SJCRH30 (cell line): ENCODE measurements around the gene CCDC74B. TPM values are rescaled to one million over a fixed set of nuclear protein-coding genes. Genes with fewer than 3 reads are reported as not detected.
"Not testable (repeated sequence)": the region's sequence is repeated elsewhere in the genome, so short reads cannot be mapped to it uniquely, and the experiment has no call there.

Experiments
- DNase-seq, 2 experiments: peaks; one replicate each; pipeline ENCODE4 v3.0.0-alpha.2; 2015 to 2020
- H3K27ac ChIP-seq: fragments of 250-450 bp; sonication (Bioruptor Pico); 2 replicates; pipeline ENCODE4 v1.5.1; 2020; ENCODE audit warnings: mild to moderate bottlenecking, moderate library complexity
- H3K27me3 ChIP-seq: fragments of 250-450 bp; sonication (Bioruptor Pico); 2 replicates; pipeline ENCODE4 v1.5.1; 2020; ENCODE audit warnings: mild to moderate bottlenecking, moderate library complexity
- H3K36me3 ChIP-seq: fragments of 250-450 bp; sonication (Bioruptor Pico); 2 replicates; pipeline ENCODE4 v1.5.1; 2020; ENCODE audit warnings: mild to moderate bottlenecking, moderate library complexity
- H3K4me1 ChIP-seq: fragments of 250-450 bp; sonication (Bioruptor Pico); 2 replicates; pipeline ENCODE4 v1.5.1; 2020; ENCODE audit warnings: mild to moderate bottlenecking, moderate library complexity
- H3K4me3 ChIP-seq: fragments of 250-450 bp; sonication (Bioruptor Pico); 2 replicates; pipeline ENCODE4 v1.5.1; 2020; ENCODE audit warnings: mild to moderate bottlenecking, moderate library complexity
- H3K9me3 ChIP-seq: fragments of 250-450 bp; sonication (Bioruptor Pico); replicated peaks from 2 replicates; pipeline ENCODE4 v1.5.1; 2020; ENCODE audit warnings: mild to moderate bottlenecking, moderate library complexity
- total RNA-seq: library from RNA; depleted of rRNA; stranded (reverse); fragments of >200 nt; shearing (Covaris generic); gene quantifications from 2 replicates; pipeline ENCODE4 v1.2.3, GENCODE V29; 2014

Gene CCDC74B
- total RNA-seq, 1 experiment from 2014 or later = 2.2 TPM

DNA sequence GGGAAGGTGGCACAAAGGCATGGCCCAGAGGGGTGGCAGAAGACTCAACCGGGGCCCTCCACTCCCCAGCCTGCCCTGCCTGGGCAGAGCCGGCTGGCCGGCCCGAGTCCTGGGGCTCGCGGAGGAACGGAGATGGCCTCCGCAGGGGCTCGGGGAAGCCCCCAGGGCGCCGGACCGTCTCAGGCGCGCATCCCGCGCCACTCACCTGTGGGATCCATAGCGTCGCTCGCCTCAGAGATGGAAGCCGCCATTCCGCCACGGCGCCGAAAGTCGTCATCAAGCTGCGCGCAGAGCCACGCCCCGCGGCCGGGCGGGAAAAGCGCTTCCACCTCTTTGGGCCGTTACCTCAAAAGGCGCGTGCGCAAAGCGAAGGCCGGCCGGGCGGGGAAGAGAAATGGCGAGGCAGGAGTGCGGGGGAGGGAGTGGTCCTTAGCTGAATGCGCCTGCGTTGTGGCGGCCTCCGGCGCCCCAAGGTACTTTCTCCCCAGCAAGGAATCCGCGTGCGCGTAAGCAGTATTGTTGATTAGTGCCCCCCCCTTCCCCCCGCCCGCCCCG is 36.5 kb upstream of the CCDC74B start, which contains the start of gene SMPD4:
Gene SMPD4, minus strand, starts transcription at position 278 of the 555 bp plus-strand sequence. CDS start 5,010 bp downstream, outside the sequence.
- peak within 1 kb of the TSS; percentile 100 for H3K4me3 ChIP-seq
- peak within 1 kb of the TSS; percentile 70 for H3K27ac ChIP-seq
- H3K4me1 ChIP-seq = peaks cover 2% of the 10 kb centered on the region; the same call in 1 of the 2 replicates
- H3K9me3 ChIP-seq = no peaks in the 10 kb centered on the region
- peak; percentile 96 for DNase-seq
- no peaks in the 10 kb centered on the region for H3K27me3 ChIP-seq
- no peaks in the 10 kb centered on the region; the same call in 1 of the 2 replicates for H3K36me3 ChIP-seq

DNA sequence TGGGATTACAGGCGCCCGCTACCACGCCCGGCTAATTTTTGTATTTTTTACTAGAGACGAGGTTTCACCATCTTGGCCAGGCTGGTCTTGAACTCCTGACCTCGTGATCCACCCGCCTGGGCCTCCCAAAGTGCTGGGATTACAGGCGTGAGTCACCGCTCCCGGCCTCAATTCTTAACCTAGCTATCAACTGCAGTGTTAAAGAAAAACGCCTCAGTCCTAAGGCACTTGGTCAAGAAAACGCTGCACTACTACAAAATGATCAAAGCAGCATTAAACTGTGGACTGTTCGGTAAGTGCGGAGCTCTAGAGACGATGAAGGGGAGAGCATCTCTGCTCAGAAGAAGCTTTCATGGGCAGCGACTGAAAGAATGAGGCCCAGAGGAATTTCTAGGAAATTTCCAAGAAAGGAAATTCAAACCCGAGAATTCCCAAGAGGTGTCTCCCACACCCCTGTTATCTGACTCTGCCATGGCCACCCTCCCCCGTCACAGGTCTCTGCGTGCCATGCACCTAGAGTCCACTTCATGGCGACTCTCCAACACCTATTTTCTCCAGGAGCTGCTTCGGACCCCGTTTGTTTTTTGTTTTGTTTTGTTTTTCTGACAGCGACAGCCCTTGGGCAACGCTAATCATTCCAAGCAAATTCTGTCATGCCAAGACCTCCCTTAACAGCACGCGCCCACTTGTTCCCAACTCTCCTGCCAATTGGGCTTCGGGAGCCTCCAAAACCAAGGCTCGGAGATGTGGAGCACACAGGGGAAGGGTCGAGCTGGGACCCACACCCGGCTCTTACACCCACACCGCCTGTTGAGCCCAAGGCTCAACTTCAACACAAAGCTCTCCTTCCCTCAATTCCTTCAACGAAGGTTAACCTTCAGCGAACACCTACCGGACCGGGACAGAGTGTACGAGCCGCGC is 35.8 kb upstream of the CCDC74B start:
- Histone ChIP-seq H3K27ac (peak overlapping the region; percentile 70), H3K4me3 (peak overlapping the region; percentile 100)
- not testable (repeated sequence) for H3K36me3 ChIP-seq, H3K4me1 ChIP-seq, H3K27me3 ChIP-seq, H3K9me3 ChIP-seq, DNase-seq

DNA sequence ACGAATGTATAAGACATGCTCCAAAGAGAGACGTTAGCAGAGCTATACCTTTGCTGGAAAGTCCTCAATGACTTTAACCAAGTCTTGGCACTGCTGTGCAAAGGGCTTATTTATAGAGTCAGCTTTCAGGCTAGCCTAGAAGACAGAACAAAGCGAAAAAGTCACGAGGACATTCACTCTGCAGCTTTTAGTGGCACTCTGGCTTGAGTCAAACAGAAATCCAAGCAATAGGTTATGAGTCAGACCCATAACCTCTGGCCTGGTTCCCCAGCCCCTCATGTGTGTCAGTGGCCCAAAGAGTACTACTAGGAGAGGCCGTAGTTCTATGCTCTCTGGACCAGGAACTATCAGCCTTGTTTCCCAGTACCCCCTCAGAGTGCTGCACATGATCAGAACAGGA is 30.0 kb upstream of the CCDC74B start:
- not testable (repeated sequence) for H3K27me3 ChIP-seq, H3K36me3 ChIP-seq, H3K27ac ChIP-seq, H3K4me1 ChIP-seq, H3K4me3 ChIP-seq, H3K9me3 ChIP-seq, DNase-seq

DNA sequence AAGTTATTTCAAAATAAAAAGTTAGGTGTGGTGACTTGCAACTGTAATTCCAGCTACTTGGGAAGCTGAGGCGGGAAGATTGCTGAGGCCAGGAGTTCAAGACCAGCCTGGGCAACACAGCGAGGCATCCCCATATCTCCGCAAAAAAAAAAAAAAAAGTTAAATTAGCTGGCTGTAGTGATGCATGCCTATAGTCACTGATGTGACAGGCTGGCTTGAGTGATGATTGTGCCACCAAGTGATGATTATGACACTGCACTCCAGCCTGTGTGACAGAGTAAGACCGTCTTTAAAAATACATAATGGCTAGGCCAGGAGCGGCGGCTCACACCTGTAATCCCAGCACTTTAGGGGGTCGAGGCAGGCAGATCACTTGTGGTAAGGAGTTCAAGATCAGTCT is 25.0 kb upstream of the CCDC74B start:
- no peaks in the 10 kb centered on the region for H3K4me1 ChIP-seq
- DNase-seq = no peak
- H3K36me3 ChIP-seq = peaks cover 15% of the 10 kb centered on the region
- no peak overlapping the region for H3K4me3 ChIP-seq
- H3K27ac ChIP-seq = no peak overlapping the region
- no peaks in the 10 kb centered on the region for H3K27me3 ChIP-seq
- no peaks in the 10 kb centered on the region for H3K9me3 ChIP-seq

DNA sequence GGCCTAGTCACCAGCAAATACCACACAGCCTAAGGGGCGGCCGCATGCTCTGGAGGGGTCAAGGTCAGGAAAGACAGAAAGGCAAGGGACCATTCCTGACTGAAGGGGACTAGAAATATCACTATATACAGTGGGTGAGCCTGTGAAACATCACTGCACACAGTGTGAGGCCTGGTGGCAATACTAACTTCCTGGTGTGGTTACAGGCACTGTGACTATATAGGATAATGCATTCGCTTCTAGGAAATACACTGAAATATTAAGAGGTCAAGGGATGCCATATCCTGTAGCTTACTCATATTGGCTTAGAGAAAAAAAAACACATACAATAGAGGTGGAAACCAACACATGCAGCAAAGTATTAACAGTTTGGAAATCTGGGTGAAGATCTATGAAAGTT is 24.3 kb upstream of the CCDC74B start:
- H3K4me1 ChIP-seq, H3K4me3 ChIP-seq, DNase-seq, H3K27ac ChIP-seq, H3K9me3 ChIP-seq, H3K27me3 ChIP-seq: not testable (repeated sequence)
- peaks cover 19% of the 10 kb centered on the region for H3K36me3 ChIP-seq

DNA sequence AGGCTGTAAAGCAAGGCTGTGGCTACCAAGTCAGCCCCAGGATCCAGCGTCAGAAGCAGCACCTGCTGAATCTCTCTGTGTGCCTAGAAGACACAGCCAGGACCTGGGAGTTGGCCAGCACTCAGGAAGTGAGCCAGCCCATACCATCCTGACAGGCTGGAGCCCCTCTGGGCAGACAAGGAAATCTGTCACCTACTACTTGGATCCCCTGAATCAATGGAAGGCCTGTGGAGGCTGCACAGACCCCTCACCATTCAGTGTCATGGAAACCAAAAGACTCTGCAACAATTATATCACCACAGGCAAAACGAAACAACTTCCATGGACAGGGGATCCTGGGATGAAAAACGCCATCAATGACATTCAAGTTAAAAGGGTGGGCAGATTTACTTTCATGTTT is 21.7 kb upstream of the CCDC74B start:
- not testable (repeated sequence) for H3K4me3 ChIP-seq, H3K9me3 ChIP-seq, H3K27ac ChIP-seq, DNase-seq, H3K4me1 ChIP-seq, H3K27me3 ChIP-seq
- H3K36me3 ChIP-seq = peaks cover 22% of the 10 kb centered on the region

DNA sequence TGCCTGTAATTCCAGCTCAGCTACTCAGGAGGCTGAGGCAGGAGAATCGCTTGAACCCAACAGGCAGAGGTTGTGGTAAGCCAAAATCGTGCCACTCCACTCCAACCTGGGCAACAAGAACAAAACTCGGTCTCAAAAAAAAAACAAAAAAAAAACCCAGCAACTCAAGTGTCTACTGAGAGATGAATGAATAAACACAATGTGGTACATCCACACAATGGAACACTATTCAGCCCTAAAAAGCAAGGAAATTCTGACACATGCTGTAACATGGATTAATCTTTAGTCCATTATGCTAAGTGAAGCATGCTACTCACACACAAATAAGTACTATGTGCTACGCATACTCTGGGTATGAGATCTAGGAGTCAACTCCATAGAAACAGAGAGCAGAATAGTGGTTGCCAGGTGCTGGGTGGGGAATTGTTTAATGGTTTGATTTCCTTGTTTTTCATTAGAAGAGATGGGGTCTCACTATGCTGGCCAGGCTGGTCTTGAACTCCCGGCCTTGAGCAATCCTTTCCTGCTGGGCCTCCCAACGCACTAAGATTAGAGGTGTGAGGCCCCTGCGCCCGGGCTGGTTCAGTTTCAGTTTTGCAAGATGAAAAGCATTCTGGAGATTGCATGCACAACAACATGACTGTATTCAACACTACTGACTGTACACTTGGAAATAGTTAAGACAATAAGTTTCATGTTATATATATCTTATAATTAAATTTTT is 20.5 kb upstream of the CCDC74B start:
- no peak overlapping the region for H3K27ac ChIP-seq
- no peaks in the 10 kb centered on the region for H3K9me3 ChIP-seq
- H3K4me3 ChIP-seq = no peak overlapping the region
- no peak for DNase-seq
- H3K27me3 ChIP-seq = no peaks in the 10 kb centered on the region
- H3K36me3 ChIP-seq = peaks cover 22% of the 10 kb centered on the region
- H3K4me1 ChIP-seq = no peaks in the 10 kb centered on the region

DNA sequence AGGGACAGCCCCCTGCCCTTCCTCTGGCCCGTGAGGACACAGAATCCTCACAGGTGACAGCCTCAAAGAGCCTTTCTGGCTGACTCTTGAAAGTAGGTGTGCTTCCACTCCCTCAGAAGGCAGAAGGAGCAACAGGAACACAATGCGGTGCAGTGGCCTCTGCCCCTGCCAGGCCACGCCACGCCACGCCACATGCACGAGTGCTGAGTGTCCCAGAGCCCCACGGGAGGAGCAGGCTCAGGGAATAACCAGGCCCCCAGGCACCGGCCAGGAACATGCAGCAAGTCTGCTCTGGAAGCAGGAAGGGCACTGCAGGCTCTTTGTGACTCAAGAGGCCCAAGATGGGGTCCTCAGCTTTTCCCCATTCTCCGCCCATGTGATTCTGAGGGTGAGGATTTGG is 18.1 kb upstream of the CCDC74B start:
- Histone ChIP-seq H3K4me3 (no peak overlapping the region), H3K27me3 (no peaks in the 10 kb centered on the region), H3K4me1 (no peaks in the 10 kb centered on the region), H3K36me3 (peaks cover 22% of the 10 kb centered on the region), H3K9me3 (no peaks in the 10 kb centered on the region), H3K27ac (no peak overlapping the region)
- DNase-seq = no peak

DNA sequence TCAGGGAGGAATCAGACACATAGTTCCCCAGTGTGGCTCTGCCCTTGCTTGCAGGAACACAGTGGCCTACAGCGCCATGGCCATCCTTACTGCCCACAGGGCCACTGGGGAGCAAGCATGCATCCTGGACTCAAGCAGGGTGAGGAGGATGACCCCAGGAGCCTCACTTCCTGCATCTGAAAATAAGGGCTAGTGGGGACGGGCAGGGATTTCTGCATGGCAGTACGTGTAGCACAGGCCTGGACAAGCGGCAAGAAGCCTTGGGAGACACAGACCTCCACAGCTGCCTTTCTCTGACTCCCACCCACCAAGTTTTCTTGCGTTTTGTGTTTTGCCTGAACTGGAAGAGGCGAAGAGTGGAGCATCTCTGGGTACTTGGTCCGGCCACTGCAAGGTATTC is 17.6 kb upstream of the CCDC74B start:
- not testable (repeated sequence) for H3K4me3 ChIP-seq, H3K9me3 ChIP-seq, H3K27me3 ChIP-seq, H3K27ac ChIP-seq, H3K4me1 ChIP-seq, DNase-seq
- H3K36me3 ChIP-seq = peaks cover 19% of the 10 kb centered on the region

DNA sequence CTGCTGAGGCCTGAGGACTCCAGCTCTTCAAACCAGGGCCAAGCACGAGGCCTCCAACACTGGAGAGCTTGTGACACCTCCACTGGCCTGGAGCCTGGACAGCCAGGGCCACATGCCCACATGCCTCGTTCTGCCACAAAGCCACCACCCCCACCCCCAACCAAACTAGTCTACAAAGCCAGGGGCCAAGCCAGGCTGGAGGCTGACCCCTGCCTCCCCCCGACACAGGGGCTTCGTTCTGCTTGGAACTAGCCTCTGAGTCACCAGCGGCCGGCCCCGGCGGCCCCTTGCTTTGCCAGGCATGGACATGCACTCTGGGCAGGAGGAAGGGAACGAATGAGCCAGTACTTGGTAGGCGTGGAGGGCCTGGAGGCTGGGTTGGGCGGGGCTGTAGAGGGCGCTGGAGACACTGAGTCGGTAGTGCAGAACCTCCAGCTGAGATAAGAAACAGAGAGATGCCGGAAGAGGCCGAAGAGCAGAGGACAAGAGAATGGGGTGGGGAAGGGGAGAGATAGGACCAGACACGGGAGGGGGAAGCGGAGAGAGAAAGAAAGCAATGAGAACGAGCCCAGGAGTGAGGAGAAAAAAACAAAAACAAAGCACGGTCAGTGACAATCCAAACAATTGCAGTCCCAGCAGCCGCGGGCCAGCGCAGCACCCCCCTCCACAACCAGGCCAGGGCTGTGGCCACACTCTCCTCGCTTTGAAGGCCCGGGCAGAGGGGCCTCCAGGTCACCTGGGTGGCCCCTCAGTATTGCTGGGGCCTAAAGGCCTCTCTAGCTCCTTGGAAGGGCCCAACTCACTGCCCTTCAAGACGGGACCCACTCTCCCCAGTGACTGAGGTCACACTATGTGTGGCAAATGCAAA is 16.2 kb upstream of the CCDC74B start:
- not testable (repeated sequence) for DNase-seq, H3K4me3 ChIP-seq, H3K27me3 ChIP-seq, H3K9me3 ChIP-seq, H3K4me1 ChIP-seq, H3K27ac ChIP-seq
- H3K36me3 ChIP-seq = peaks cover 17% of the 10 kb centered on the region

DNA sequence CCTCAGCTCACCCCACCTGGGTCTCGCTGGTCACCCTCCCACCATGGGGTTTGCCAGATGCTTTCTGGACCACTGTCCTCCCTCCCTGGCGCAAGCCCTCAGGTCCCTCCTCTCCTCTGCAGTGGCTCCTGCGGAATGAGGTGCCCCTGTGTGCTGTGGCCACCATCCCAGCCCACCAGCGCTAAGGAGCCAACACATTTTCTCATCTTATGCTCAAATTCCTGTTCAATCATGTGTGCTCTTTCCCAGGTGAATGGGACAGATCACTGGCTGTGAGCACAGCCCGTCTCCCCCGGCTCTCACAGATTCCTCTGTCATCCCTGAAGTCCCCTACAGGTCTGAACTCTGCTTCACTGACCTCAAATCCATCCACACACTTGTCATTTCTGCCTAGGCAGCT is 15.2 kb upstream of the CCDC74B start:
- no peak overlapping the region for H3K4me3 ChIP-seq
- no peaks in the 10 kb centered on the region for H3K4me1 ChIP-seq
- H3K36me3 ChIP-seq = peaks cover 8% of the 10 kb centered on the region; the same call in 1 of the 2 replicates
- no peaks in the 10 kb centered on the region for H3K27me3 ChIP-seq
- H3K27ac ChIP-seq = no peak overlapping the region
- no peaks in the 10 kb centered on the region for H3K9me3 ChIP-seq
- DNase-seq = no peak

DNA sequence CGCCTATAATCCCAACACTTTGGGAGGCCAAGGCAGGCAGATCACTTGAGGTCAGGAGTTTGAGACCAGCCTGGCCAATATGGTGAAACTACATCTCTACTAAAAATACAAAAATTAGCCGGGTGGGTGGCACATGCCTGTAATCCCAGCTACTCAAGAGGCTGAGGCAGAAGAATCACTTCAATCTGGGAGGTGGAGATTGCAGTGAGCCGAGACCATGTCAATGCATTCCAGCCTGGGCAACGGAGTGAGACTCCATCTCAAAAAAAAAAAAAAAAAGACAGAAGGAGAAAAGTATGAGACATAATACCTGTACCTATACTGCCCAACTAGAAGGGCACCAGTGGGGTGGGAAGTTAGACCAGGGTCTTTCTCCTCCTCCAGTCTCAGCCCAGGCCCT is 14.5 kb upstream of the CCDC74B start:
- DNase-seq, H3K4me1 ChIP-seq, H3K4me3 ChIP-seq, H3K27me3 ChIP-seq, H3K9me3 ChIP-seq, H3K27ac ChIP-seq, H3K36me3 ChIP-seq: not testable (repeated sequence)

DNA sequence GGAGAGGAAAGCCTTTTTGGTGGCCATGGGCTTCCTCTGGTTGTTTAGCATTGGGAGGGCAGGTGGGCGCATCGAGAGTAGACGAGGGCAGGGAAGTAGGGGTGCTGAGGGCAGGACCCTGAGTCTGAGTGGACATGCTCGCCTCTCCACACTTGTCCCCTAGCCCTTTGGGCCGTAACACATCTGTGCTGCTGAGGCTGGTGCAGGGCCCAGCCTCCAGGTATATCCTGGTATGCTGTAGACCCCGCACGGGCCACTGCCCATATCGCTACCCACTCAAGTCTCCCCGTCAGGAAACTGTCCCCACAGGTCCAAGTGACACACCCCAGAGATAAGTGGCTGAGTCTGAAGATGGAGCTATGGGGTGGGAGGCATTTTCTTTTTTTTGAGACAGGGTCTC is 13.7 kb upstream of the CCDC74B start:
- Histone ChIP-seq H3K4me1 (no peaks in the 10 kb centered on the region), H3K27ac (no peak overlapping the region), H3K9me3 (no peaks in the 10 kb centered on the region), H3K27me3 (no peaks in the 10 kb centered on the region), H3K4me3 (no peak overlapping the region), H3K36me3 (no peaks in the 10 kb centered on the region)
- no peak for DNase-seq

DNA sequence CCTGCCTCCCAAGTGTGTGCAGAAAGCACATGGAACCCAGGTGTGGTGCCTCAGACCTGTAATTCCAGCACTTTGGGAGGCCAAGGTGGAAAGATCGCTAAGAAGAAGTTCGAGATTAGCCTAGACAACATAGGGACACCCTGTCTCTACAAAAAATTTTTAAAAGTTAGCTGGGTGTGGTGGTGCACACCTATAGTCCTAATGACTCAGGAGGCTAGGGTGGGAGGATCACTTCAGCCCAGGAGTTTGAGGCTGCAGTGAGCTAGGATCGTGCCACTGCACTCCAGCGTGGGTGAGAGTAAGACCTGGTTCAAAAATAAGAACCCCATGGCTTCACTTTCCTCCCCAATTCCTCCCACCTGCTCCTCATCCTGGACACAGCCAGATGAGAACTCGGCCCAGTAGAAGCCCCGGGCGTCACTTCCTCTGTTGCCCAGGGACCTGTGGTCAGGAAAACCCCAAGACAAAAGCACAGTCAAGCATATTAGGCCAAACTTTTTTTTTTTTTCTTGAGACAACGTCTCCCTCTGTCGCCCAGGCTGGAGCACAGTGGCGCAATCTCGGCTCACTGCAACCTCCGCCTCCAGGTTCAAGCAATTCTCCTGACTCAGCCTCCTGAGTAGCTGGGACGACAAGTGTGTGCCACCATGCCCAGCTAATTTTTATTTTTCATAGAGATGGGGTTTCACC is 13.1 kb upstream of the CCDC74B start:
- not testable (repeated sequence) for H3K4me3 ChIP-seq

More for the DNA sequence above, 13.1 kb upstream of the CCDC74B start:
- not testable (repeated sequence) for H3K4me1 ChIP-seq, H3K27me3 ChIP-seq, DNase-seq, H3K9me3 ChIP-seq, H3K36me3 ChIP-seq, H3K27ac ChIP-seq
